NT2/D1 (cell line): Measurements from ENCODE around the gene RNLS.

Experiments used
- DNase-seq: peaks from one replicate; pipeline ENCODE4 v3.0.0-alpha.2; 2011; ENCODE audit warnings: low read depth, low spot score
- H3K27me3 ChIP-seq: 2 replicates; pipeline ENCODE4 v1.6.0; 2011; ENCODE audit warnings: mild to moderate bottlenecking; ENCODE audit not compliant: insufficient read length, insufficient read depth
- H3K36me3 ChIP-seq: 2 replicates; pipeline ENCODE4 v1.6.1; 2011; ENCODE audit warnings: mild to moderate bottlenecking, low read length, mixed read lengths; ENCODE audit not compliant: insufficient read depth, insufficient read length
- H3K4me1 ChIP-seq: 2 replicates; pipeline ENCODE4 v1.5.1; 2011; ENCODE audit not compliant: insufficient read depth, insufficient read length
- H3K4me3 ChIP-seq: 2 replicates; pipeline ENCODE4 v1.5.1; 2011; ENCODE audit warnings: low read depth; ENCODE audit not compliant: insufficient read length
- H3K9ac ChIP-seq: 2 replicates; pipeline ENCODE4 v1.6.0; 2011; ENCODE audit warnings: low read depth; ENCODE audit not compliant: insufficient read length
- H3K9me3 ChIP-seq: 2 replicates; pipeline ENCODE4 v1.5.1; 2011; ENCODE audit warnings: mild to moderate bottlenecking, low read length; ENCODE audit not compliant: insufficient read depth
- SUZ12 ChIP-seq: IDR thresholded peaks from 2 replicates; pipeline ENCODE4 v1.6.1; 2011; ENCODE audit not compliant: insufficient read length, insufficient read depth; ENCODE audit errors: extremely low read depth
- YY1 ChIP-seq: IDR thresholded peaks from 2 replicates; pipeline ENCODE4 v1.6.1; 2011; ENCODE audit not compliant: insufficient read length, insufficient read depth
- ZNF274 ChIP-seq: IDR thresholded peaks from 2 replicates; pipeline ENCODE4 v1.6.1; 2011; ENCODE audit warnings: mild to moderate bottlenecking, low read depth, low read length

RNLS gene

GRCh38 chr10:88297103-88297502 lies 286.0 kb downstream of the RNLS start:
- no peak for TF ChIP-seq ZNF274
- TF ChIP-seq YY1: no peak
- no peak for TF ChIP-seq SUZ12
- no peak for DNase-seq
- no peaks in the 10 kb centered on the region for H3K27me3 ChIP-seq
- H3K36me3 ChIP-seq: no peaks in the 10 kb centered on the region
- H3K4me1 ChIP-seq: no peaks in the 10 kb centered on the region
- no peak overlapping the region for H3K9ac ChIP-seq
- H3K4me3 ChIP-seq: no peak overlapping the region
- H3K9me3 ChIP-seq: no peaks in the 10 kb centered on the region

DNA sequence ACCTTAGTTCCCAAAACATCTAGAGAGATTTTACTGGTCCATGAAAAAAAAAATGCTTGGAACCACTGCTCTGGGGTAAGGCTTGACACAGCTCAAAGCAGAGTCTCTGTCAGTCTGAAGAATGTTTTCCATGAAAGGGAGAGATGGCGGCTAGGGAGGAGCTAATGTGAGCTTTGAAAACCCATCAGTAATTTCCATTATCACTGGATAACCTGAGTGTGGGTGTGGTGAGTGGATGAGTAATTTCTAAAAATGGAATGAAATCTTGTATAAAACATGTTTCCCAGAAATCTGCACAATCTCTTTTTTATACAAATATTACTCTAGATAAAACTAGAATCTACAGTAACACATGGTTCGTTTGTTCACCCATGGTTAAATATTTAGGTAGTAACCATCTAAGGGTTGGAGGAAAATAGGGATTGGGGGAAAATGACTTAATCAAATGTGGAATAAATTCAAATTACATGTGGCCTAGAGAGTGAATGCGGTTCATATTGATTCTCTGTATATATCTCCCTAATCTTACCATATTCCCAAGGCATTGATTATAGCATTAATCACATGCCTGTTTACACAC lies 289.4 kb downstream of the RNLS start:
- DNase-seq: no peak
- H3K9ac ChIP-seq: no peak overlapping the region
- H3K36me3 ChIP-seq: no peaks in the 10 kb centered on the region
- no peaks in the 10 kb centered on the region for H3K9me3 ChIP-seq
- no peak for TF ChIP-seq SUZ12
- no peak for TF ChIP-seq YY1
- no peak for TF ChIP-seq ZNF274
- no peaks in the 10 kb centered on the region for H3K4me1 ChIP-seq
- no peak overlapping the region for H3K4me3 ChIP-seq
- no peaks in the 10 kb centered on the region for H3K27me3 ChIP-seq

GRCh38 chr10:88293073-88293472 lies 290.0 kb downstream of the RNLS start:
- Histone ChIP-seq H3K9ac (no peak overlapping the region), H3K4me1 (no peaks in the 10 kb centered on the region), H3K27me3 (no peaks in the 10 kb centered on the region), H3K9me3 (no peaks in the 10 kb centered on the region), H3K4me3 (no peak overlapping the region), H3K36me3 (no peaks in the 10 kb centered on the region)
- TF ChIP-seq ZNF274 (no peak), YY1 (no peak), SUZ12 (no peak)
- DNase-seq: no peak

GRCh38 chr10:88292185-88292514 lies 291.0 kb downstream of the RNLS start:
- Histone ChIP-seq H3K4me3 (no peak overlapping the region), H3K9ac (no peak overlapping the region), H3K27me3 (no peaks in the 10 kb centered on the region), H3K4me1 (no peaks in the 10 kb centered on the region), H3K9me3 (no peaks in the 10 kb centered on the region), H3K36me3 (no peaks in the 10 kb centered on the region)
- DNase-seq: no peak
- TF ChIP-seq ZNF274 (no peak), YY1 (no peak), SUZ12 (no peak)

GRCh38 chr10:88291289-88292184 lies 291.6 kb downstream of the RNLS start:
- Histone ChIP-seq H3K4me1 (no peaks in the 10 kb centered on the region), H3K9ac (no peak overlapping the region), H3K4me3 (no peak overlapping the region), H3K9me3 (no peaks in the 10 kb centered on the region), H3K36me3 (no peaks in the 10 kb centered on the region), H3K27me3 (no peaks in the 10 kb centered on the region)
- no peak for DNase-seq
- TF ChIP-seq ZNF274 (no peak), YY1 (no peak), SUZ12 (no peak)

- Histone ChIP-seq H3K4me3 (no peak overlapping the region), H3K36me3 (no peaks in the 10 kb centered on the region), H3K27me3 (no peaks in the 10 kb centered on the region), H3K9me3 (no peaks in the 10 kb centered on the region), H3K9ac (no peak overlapping the region), H3K4me1 (no peaks in the 10 kb centered on the region)
- DNase-seq: no peak
- TF ChIP-seq YY1: no peak
- TF ChIP-seq SUZ12: no peak
- TF ChIP-seq ZNF274: no peak
These were observed 293.8 kb downstream of the RNLS start for GRCh38 chr10:88289342-88289741.

- DNase-seq: no peak
- H3K9ac ChIP-seq: no peak overlapping the region
- no peaks in the 10 kb centered on the region for H3K9me3 ChIP-seq
- no peak overlapping the region for H3K4me3 ChIP-seq
- no peaks in the 10 kb centered on the region for H3K27me3 ChIP-seq
- H3K4me1 ChIP-seq: no peaks in the 10 kb centered on the region
- H3K36me3 ChIP-seq: no peaks in the 10 kb centered on the region
- TF ChIP-seq YY1 (no peak), ZNF274 (no peak), SUZ12 (no peak)
These were observed 294.6 kb downstream of the RNLS start for GRCh38 chr10:88288320-88289059.
